Tibial nerve (tissue), 4 donors: ENCODE results near the gene PDF. TPM values are rescaled to one million over a fixed set of nuclear protein-coding genes. Genes with fewer than 3 reads are reported as not detected.

ENCODE experiments used
- DNase-seq, 2 donors: peaks; one replicate each; pipeline ENCODE4 v3.0.0-alpha.2; 2019; ENCODE audit warnings: low spot score in 2 of 2
- H3K27ac ChIP-seq, 4 donors: fragments of 200-600 bp; sonication (generic) in 3 of 4; one replicate each; pipeline ENCODE4 v1.5.1; 2017 to 2019; ENCODE audit warnings: mild to moderate bottlenecking in 1 of 4
- H3K27me3 ChIP-seq, 2 donors: fragments of 200-600 bp; sonication (generic) in 1 of 2; one replicate each; pipeline versions ENCODE4 v1.5.1 to v1.6.0; 2017 to 2019
- H3K36me3 ChIP-seq, 3 donors: fragments of 200-600 bp; sonication (generic); one replicate each; pipeline ENCODE4 v1.5.1; 2018 to 2019
- H3K4me1 ChIP-seq, 4 donors: fragments of 200-600 bp; sonication (generic) in 3 of 4; one replicate each; pipeline ENCODE4 v1.5.1; 2017 to 2019
- H3K4me3 ChIP-seq, 4 donors: fragments of 200-600 bp; sonication (generic) in 3 of 4; one replicate each; pipeline ENCODE4 v1.5.1; 2017 to 2019; ENCODE audit warnings: mild to moderate bottlenecking in 1 of 4, moderate library complexity in 1 of 4
- H3K9me3 ChIP-seq, 4 donors: fragments of 200-600 bp; sonication (generic) in 3 of 4; one replicate each; pipeline ENCODE4 v1.5.1; 2017 to 2019
- CTCF ChIP-seq, 5 experiments: fragments of 200-600 bp in 3 of 5; fragments of 450-650 bp in 2 of 5; sonication (generic) in 3 of 5; IDR thresholded peaks; one replicate each; pipeline ENCODE4 v1.5.1; 2016 to 2019; ENCODE audit warnings: antibody characterized with exemption in 5 of 5, mild to moderate bottlenecking in 3 of 5, moderate library complexity in 2 of 5
- EP300 ChIP-seq, 2 donors: sonication (generic); formaldehyde crosslinking; IDR thresholded peaks; one replicate each; pipeline ENCODE4 v1.6.1; 2017; ENCODE audit warnings: antibody characterized with exemption in 2 of 2, mild to moderate bottlenecking in 1 of 2
- POLR2A ChIP-seq, 2 donors: fragments of 450-650 bp; IDR thresholded peaks; one replicate each; pipeline ENCODE4 v1.6.1; 2017; ENCODE audit warnings: antibody characterized with exemption in 2 of 2, mild to moderate bottlenecking in 2 of 2, moderate library complexity in 2 of 2
- WGBS, 2 donors: methylation state at CpG; one replicate each; pipeline ENCODE4 v1.1.5; 2018; 5-methylcytosine and 5-hydroxymethylcytosine counted together
- total RNA-seq, 4 donors: library from RNA; depleted of rRNA; stranded (reverse); fragments of >200 nt; gene quantifications; one replicate each; pipeline ENCODE4 v1.1.0, GENCODE V29; 2016

PDF gene
- total RNA-seq, 4 donors from 2014 or later, result 6.8 to 20.7 (median 15.8) TPM

- H3K27ac ChIP-seq, result no peak overlapping the region
- peaks cover 7 to 53% (median 17%) of the 10 kb centered on the region in 4 donors for H3K4me1 ChIP-seq
- 60 to 65% methylated on average over 7 of the region's 7 CpGs for WGBS, 2 donors
- no peak overlapping the region for H3K4me3 ChIP-seq
- H3K9me3 ChIP-seq, result no peaks in the 10 kb centered on the region
- DNase-seq, result no peak
- no peak for TF ChIP-seq EP300 (IDR thresholded peaks at IDR 0.05)
- TF ChIP-seq POLR2A (IDR thresholded peaks at IDR 0.05), result no peak
- H3K36me3 ChIP-seq, result peaks cover 2 to 75% (median 3%) of the 10 kb centered on the region in 3 donors
- H3K27me3 ChIP-seq, result no peaks in the 10 kb centered on the region
These were observed 4.1 kb downstream of the PDF start for GRCh38 chr16:69326172-69326873.

GRCh38 chr16:69325784-69326171 lies 4.6 kb downstream of the PDF start:
- TF ChIP-seq POLR2A (IDR thresholded peaks at IDR 0.05), result no peak
- no peak for TF ChIP-seq EP300 (IDR thresholded peaks at IDR 0.05)
- no peak for TF ChIP-seq CTCF (IDR thresholded peaks at IDR 0.05)
- H3K4me1 ChIP-seq, result peaks cover 7 to 47% (median 17%) of the 10 kb centered on the region in 4 donors
- no peaks in the 10 kb centered on the region for H3K9me3 ChIP-seq
- WGBS, 2 donors, result 74 to 90% methylated on average over 6 of the region's 6 CpGs
- no peak for DNase-seq
- H3K27ac ChIP-seq, result no peak overlapping the region
- peaks cover 2 to 80% (median 9%) of the 10 kb centered on the region in 3 donors for H3K36me3 ChIP-seq
- no peak overlapping the region for H3K4me3 ChIP-seq
- H3K27me3 ChIP-seq, result no peaks in the 10 kb centered on the region

- Histone ChIP-seq H3K9me3 (no peaks in the 10 kb centered on the region), H3K27me3 (no peaks in the 10 kb centered on the region), H3K4me1 (peaks cover 7 to 44% (median 16%) of the 10 kb centered on the region in 4 donors), H3K36me3 (peaks cover 6 to 91% (median 19%) of the 10 kb centered on the region in 3 donors), H3K4me3 (no peak overlapping the region), H3K27ac (no peak overlapping the region)
- 75 to 77% methylated on average over 10 of the region's 10 CpGs for WGBS, 2 donors
- TF ChIP-seq POLR2A (IDR thresholded peaks at IDR 0.05) (no peak), CTCF (IDR thresholded peaks at IDR 0.05) (no peak), EP300 (IDR thresholded peaks at IDR 0.05) (no peak)
- no peak for DNase-seq
These were observed 5.7 kb downstream of the PDF start for GRCh38 chr16:69324585-69325253.

GRCh38 chr16:69324013-69324531 lies 6.3 kb downstream of the PDF start:
- Histone ChIP-seq H3K27me3 (no peaks in the 10 kb centered on the region), H3K4me1 (peaks cover 2 to 38% (median 13%) of the 10 kb centered on the region in 4 donors), H3K9me3 (no peaks in the 10 kb centered on the region), H3K36me3 (peaks cover 6 to 97% (median 26%) of the 10 kb centered on the region in 3 donors), H3K4me3 (no peak overlapping the region), H3K27ac (no peak overlapping the region)
- WGBS, 2 donors, result 66 to 78% methylated on average over 8 of the region's 8 CpGs
- TF ChIP-seq POLR2A (IDR thresholded peaks at IDR 0.05) (no peak), CTCF (IDR thresholded peaks at IDR 0.05) (no peak), EP300 (IDR thresholded peaks at IDR 0.05) (no peak)
- DNase-seq, result peak in 1 of 2 donors; percentile 34

GRCh38 chr16:69323415-69323814 lies 7.0 kb downstream of the PDF start:
- no peak overlapping the region for H3K4me3 ChIP-seq
- 84 to 97% methylated on average over 14 of the region's 14 CpGs for WGBS, 2 donors
- no peak overlapping the region for H3K27ac ChIP-seq
- TF ChIP-seq CTCF (IDR thresholded peaks at IDR 0.05) (no peak), POLR2A (IDR thresholded peaks at IDR 0.05) (no peak), EP300 (IDR thresholded peaks at IDR 0.05) (no peak)
- no peaks in the 10 kb centered on the region for H3K9me3 ChIP-seq
- H3K4me1 ChIP-seq, result peaks cover 0 to 31% (median 7%) of the 10 kb centered on the region in 4 donors
- peaks cover 9 to 97% (median 32%) of the 10 kb centered on the region in 3 donors for H3K36me3 ChIP-seq
- no peak for DNase-seq
- no peaks in the 10 kb centered on the region for H3K27me3 ChIP-seq
